Testis (tissue), 3 donors: ENCODE data around the gene COQ8A. TPM values are rescaled to one million over a fixed set of nuclear protein-coding genes. Genes with fewer than 3 reads are reported as not detected.

Experiments used
- DNase-seq: peaks from one replicate; pipeline ENCODE4 v3.0.0-alpha.2; 2019
- H3K27ac ChIP-seq, 2 donors: fragments of 200-600 bp; sonication (generic); one replicate each; pipeline ENCODE4 v1.5.1; 2019
- H3K27me3 ChIP-seq: fragments of 200-600 bp; sonication (generic); one replicate; pipeline ENCODE4 v1.5.1; 2019
- H3K36me3 ChIP-seq: fragments of 200-600 bp; sonication (generic); one replicate; pipeline ENCODE4 v1.5.1; 2017; ENCODE audit warnings: low read depth; ENCODE audit errors: missing control alignments
- H3K4me1 ChIP-seq: fragments of 200-600 bp; sonication (generic); one replicate; pipeline ENCODE4 v1.5.1; 2019
- H3K4me3 ChIP-seq, 2 donors: fragments of 200-600 bp; sonication (generic); one replicate each; pipeline ENCODE4 v1.5.1; 2017 to 2019
- H3K9me3 ChIP-seq: fragments of 200-600 bp; sonication (generic); one replicate; pipeline ENCODE4 v1.5.1; 2017
- POLR2A ChIP-seq: fragments of 450-650 bp; IDR thresholded peaks from one replicate; pipeline ENCODE4 v1.6.1; 2017; ENCODE audit warnings: antibody characterized with exemption, mild to moderate bottlenecking, moderate library complexity
- WGBS, 2 donors: methylation state at CpG; one replicate each; pipeline ENCODE4 v1.1.5; 2018; 5-methylcytosine and 5-hydroxymethylcytosine counted together
- intact Hi-C: fragments of 100-400 bp; cut with DNase I; formaldehyde crosslinking; loops from one replicate; pipeline ENCODE4 v1.15.1; 2023; ENCODE audit warnings: low total_unique reads
- polyA plus RNA-seq: library from polyadenylated mRNA; stranded (reverse); fragments of 350-450 nt; fragmentation: Illumina TruSeq; extraction: RNeasy Lipid Tissue Mini Kit (QIAGEN cat#74804); gene quantifications from one replicate; pipeline ENCODE4 v1.2.3, GENCODE V29; 2014; ENCODE audit warnings: low read depth, low replicate concordance; ENCODE audit not compliant: insufficient read depth
- total RNA-seq, 2 donors: library from RNA; depleted of rRNA; stranded (reverse); fragments of >200 nt; gene quantifications; one replicate each; pipeline ENCODE4 v1.2.3, GENCODE V29; 2016
- TF ChIP-seq, protein P1 (sequence below), 3 experiments: fragments of 450-650 bp in 2 of 3; fragments of 200-600 bp in 1 of 3; sonication (generic) in 1 of 3; IDR thresholded peaks; one replicate each; pipeline ENCODE4 v1.5.1; 2016 to 2019; ENCODE audit warnings: antibody characterized with exemption in 3 of 3, mild to moderate bottlenecking in 2 of 3, moderate library complexity in 1 of 3

The COQ8A gene
- total and polyA plus RNA-seq, 3 donors from 2014 or later: 34.4 to 46.8 (median 39.2) TPM

DNA sequence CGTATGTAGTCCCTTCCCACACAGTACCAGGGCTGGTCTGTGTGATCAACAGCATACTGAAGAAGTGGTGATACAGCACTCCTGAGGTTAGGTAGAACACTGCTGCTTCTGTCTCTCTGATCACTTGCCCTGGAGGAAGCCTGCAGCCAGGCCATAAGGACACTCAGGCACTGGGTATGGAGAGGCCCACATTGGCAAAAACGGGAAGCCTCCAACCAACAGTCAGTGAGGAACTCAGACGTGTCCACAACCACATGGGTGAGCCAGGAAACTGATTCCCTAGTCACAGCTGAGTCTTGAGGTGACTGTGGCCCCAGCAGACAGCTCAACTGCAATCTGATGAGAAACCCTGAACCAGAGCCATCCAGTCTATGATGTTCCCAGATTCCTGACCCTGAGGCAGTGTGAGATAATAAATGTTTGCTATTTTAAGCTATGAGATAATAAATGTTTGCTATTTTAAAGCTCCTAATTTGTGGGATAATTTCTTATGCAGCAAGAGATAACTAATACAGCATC, 62.5 kb downstream of the COQ8A start:
- no peak overlapping the region for H3K27ac ChIP-seq
- no peak for DNase-seq
- no peaks in the 10 kb centered on the region for H3K36me3 ChIP-seq
- H3K9me3 ChIP-seq: no peaks in the 10 kb centered on the region
- no peak overlapping the region for H3K4me3 ChIP-seq
- TF ChIP-seq, protein P1, sequence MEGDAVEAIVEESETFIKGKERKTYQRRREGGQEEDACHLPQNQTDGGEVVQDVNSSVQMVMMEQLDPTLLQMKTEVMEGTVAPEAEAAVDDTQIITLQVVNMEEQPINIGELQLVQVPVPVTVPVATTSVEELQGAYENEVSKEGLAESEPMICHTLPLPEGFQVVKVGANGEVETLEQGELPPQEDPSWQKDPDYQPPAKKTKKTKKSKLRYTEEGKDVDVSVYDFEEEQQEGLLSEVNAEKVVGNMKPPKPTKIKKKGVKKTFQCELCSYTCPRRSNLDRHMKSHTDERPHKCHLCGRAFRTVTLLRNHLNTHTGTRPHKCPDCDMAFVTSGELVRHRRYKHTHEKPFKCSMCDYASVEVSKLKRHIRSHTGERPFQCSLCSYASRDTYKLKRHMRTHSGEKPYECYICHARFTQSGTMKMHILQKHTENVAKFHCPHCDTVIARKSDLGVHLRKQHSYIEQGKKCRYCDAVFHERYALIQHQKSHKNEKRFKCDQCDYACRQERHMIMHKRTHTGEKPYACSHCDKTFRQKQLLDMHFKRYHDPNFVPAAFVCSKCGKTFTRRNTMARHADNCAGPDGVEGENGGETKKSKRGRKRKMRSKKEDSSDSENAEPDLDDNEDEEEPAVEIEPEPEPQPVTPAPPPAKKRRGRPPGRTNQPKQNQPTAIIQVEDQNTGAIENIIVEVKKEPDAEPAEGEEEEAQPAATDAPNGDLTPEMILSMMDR (IDR thresholded peaks at IDR 0.05): no peak
- no peak for TF ChIP-seq POLR2A
- WGBS, 2 donors: 61 to 63% methylated on average over 3 of the region's 3 CpGs
- intact Hi-C loops: no loop called here
- no peaks in the 10 kb centered on the region for H3K27me3 ChIP-seq
- no peaks in the 10 kb centered on the region for H3K4me1 ChIP-seq

DNA sequence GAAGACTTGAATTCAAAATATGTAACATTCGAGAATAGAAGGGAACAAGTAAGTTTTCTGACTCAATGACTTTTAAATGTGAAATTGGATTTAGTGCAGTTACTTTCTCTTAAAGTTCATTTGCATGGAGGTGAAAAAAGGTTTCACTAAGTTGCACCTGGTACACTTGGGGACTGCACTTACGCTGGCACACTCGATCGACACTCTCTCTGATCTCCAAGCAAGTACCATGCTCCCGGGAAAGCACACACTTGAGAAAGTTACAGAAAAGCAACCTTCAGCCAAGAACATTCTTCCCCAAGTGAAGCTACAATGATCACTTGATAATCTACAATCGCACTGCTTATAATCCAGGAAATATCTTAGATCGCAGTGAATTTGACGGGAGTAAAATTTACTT, 63.1 kb downstream of the COQ8A start:
- Histone ChIP-seq H3K27me3 (no peaks in the 10 kb centered on the region), H3K36me3 (no peaks in the 10 kb centered on the region), H3K4me3 (no peak overlapping the region), H3K9me3 (no peaks in the 10 kb centered on the region), H3K27ac (no peak overlapping the region), H3K4me1 (no peaks in the 10 kb centered on the region)
- intact Hi-C loops: no loop called here
- no peak for DNase-seq
- WGBS, 2 donors: 91 to 95% methylated on average over 8 of the region's 8 CpGs
- no peak for TF ChIP-seq POLR2A
- TF ChIP-seq, protein P1 (IDR thresholded peaks at IDR 0.05): no peak

DNA sequence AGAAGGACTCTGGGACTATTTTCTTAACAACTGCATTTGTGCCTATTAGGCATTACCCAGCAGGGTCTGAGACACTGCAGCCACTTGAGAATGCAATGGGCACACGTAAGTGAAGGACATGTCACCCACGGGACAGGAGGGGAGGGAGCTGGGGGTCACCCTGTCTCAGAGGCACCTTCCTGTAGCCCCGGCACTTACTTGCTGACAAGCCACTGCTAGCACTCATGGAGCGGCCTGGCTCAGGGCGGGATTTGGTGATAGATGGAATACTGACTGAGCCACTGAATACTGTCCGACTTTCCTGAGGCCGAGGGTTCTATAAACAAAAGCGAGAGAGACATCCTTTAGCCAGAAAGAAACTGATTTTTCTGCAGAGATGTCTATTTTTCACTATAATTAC, 64.7 kb downstream of the COQ8A start:
- no peak overlapping the region for H3K4me3 ChIP-seq
- TF ChIP-seq POLR2A: no peak
- TF ChIP-seq, protein P1 (IDR thresholded peaks at IDR 0.05): no peak
- no peak for DNase-seq
- no peaks in the 10 kb centered on the region for H3K9me3 ChIP-seq
- 92 to 94% methylated on average over 8 of the region's 8 CpGs for WGBS, 2 donors
- H3K27me3 ChIP-seq: no peaks in the 10 kb centered on the region
- intact Hi-C loops: no loop called here
- no peak overlapping the region for H3K27ac ChIP-seq
- H3K36me3 ChIP-seq: no peaks in the 10 kb centered on the region
- no peaks in the 10 kb centered on the region for H3K4me1 ChIP-seq

DNA sequence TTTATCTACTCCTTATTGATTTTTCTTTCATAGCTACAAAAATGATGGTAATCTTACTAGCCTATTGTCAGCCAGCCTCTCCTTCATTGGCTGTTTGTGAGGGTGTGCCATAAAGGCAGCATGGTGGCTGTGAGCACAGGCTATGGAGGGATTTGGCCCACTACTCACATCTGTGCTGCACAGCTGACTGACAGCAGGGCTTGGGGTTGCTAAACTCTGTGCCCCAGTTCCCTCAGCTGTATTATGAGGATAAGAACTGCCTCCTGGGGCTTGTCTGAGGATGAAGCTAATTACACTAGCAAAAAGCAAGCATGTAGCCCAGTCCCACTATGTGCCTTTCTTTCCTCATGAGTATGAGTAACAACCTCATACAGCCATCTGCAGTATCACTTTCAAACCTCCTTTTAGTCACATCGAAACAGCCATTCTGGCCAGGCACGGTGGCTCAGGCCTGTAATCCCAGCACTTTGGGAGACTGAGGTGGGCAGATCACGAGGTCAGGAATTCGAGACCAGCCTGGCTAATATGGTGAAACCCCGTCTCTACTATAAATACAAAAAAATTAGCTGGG, 66.2 kb downstream of the COQ8A start:
- TF ChIP-seq, protein P1 (IDR thresholded peaks at IDR 0.05): no peak
- TF ChIP-seq POLR2A: no peak
- no peak for DNase-seq

DNA sequence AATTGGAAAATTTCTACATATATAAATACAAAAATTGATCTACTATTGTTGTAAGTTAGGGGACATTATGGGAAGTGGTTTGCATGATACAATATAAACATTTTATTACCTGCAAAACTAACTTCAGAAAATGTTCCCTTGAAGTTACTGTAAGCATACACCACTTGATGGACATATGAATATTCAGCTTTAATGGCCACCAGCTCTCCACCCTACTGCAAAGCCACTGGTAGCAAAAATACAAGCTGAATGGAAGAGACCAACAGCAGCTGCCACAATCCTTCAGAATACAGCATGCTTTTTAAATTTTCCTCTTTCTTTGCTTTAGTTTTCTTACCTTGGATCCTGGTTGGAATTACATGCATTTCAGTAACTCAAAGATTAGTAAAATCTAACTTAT, 69.8 kb downstream of the COQ8A start:
- TF ChIP-seq, protein P1 (IDR thresholded peaks at IDR 0.05): no peak
- TF ChIP-seq POLR2A: no peak
- no peak for DNase-seq
- no peaks in the 10 kb centered on the region for H3K9me3 ChIP-seq
- no peak overlapping the region for H3K4me3 ChIP-seq
- no peaks in the 10 kb centered on the region for H3K27me3 ChIP-seq
- H3K36me3 ChIP-seq: no peaks in the 10 kb centered on the region
- intact Hi-C loops: no loop called here
- H3K4me1 ChIP-seq: no peaks in the 10 kb centered on the region
- no peak overlapping the region for H3K27ac ChIP-seq

More for the DNA sequence above, 66.2 kb downstream of the COQ8A start:
- Histone ChIP-seq H3K9me3 (no peaks in the 10 kb centered on the region), H3K4me1 (no peaks in the 10 kb centered on the region), H3K27ac (no peak overlapping the region), H3K4me3 (no peak overlapping the region), H3K36me3 (no peaks in the 10 kb centered on the region), H3K27me3 (no peaks in the 10 kb centered on the region)
- intact Hi-C loops: no loop called here
- 86 to 93% methylated on average over 2 to 5 of the region's 5 CpGs for WGBS, 2 donors
